Heart left ventricle (tissue), 16 donors: ENCODE results near the gene PIAS4. TPM values are rescaled to one million over a fixed set of nuclear protein-coding genes. Genes with fewer than 3 reads are reported as not detected.

Experiments used
- ATAC-seq, 4 donors: fragments of 200-7000 bp; cut with Tn5 transposase; one replicate each; pipeline ENCODE4 v1.9.1; 2020 to 2022; ENCODE audit warnings: moderate library complexity in 4 of 4, mild to moderate bottlenecking in 3 of 4, moderate number of reproducible peaks in 1 of 4
- DNase-seq, 5 donors: peaks; one replicate each; pipeline ENCODE4 v3.0.0-alpha.2; 2020
- H3K27ac ChIP-seq, 12 donors: fragments of 200-600 bp; sonication (generic) in 4 of 12; one replicate each; pipeline versions ENCODE4 v1.5.0 to v1.8.0; 2016 to 2022; ENCODE audit warnings: mild to moderate bottlenecking in 2 of 12
- H3K27me3 ChIP-seq, 9 donors: fragments of 200-600 bp; sonication (generic) in 2 of 9; one replicate each; pipeline versions ENCODE4 v1.5.1 to v1.8.0; 2016 to 2022; ENCODE audit warnings: mild to moderate bottlenecking in 3 of 9
- H3K36me3 ChIP-seq, 9 donors: fragments of 200-600 bp; sonication (generic) in 2 of 9; one replicate each; pipeline versions ENCODE4 v1.5.0 to v1.8.0; 2018 to 2022; ENCODE audit warnings: mild to moderate bottlenecking in 2 of 9
- H3K4me1 ChIP-seq, 12 donors: fragments of 200-600 bp; sonication (generic) in 4 of 12; one replicate each; pipeline versions ENCODE4 v1.5.0 to v1.8.0; 2016 to 2022; ENCODE audit warnings: mild to moderate bottlenecking in 3 of 12
- H3K4me3 ChIP-seq, 12 donors: fragments of 200-600 bp; sonication (generic) in 4 of 12; one replicate each; pipeline versions ENCODE4 v1.5.0 to v1.8.0; 2017 to 2022; ENCODE audit warnings: mild to moderate bottlenecking in 9 of 12, moderate library complexity in 4 of 12
- H3K9me3 ChIP-seq, 12 donors: fragments of 200-600 bp; sonication (generic) in 4 of 12; one replicate each; pipeline versions ENCODE4 v1.5.0 to v1.8.0; 2016 to 2022; ENCODE audit warnings: mild to moderate bottlenecking in 1 of 12
- CTCF ChIP-seq, 12 donors: fragments of 200-600 bp; sonication (generic) in 4 of 12; IDR thresholded peaks; one replicate each; pipeline versions ENCODE4 v1.5.0 to v1.8.0; 2018 to 2022; ENCODE audit warnings: antibody characterized with exemption in 12 of 12, mild to moderate bottlenecking in 5 of 12
- POLR2A ChIP-seq, 2 donors: fragments of 450-650 bp; IDR thresholded peaks; one replicate each; pipeline ENCODE4 v1.6.1; 2017; ENCODE audit warnings: antibody characterized with exemption in 2 of 2, mild to moderate bottlenecking in 2 of 2, moderate library complexity in 2 of 2
- WGBS, 4 donors: extraction: QIAGEN DNeasy Blood & Tissue Kit in 2 of 4; methylation state at CpG; one replicate each; pipeline versions ENCODE4 v1.1.5 to v1.1.7; 2013 to 2018; 5-methylcytosine and 5-hydroxymethylcytosine counted together
- intact Hi-C, 10 donors: fragments of 100-400 bp; cut with DNase I; formaldehyde crosslinking; loops; one replicate each; pipeline versions ENCODE4 v1.11.1 to v1.14.2; 2022
- polyA plus RNA-seq, 2 donors: library from polyadenylated mRNA; stranded (reverse); fragments of 200-250 nt; gene quantifications; one replicate each; pipeline ENCODE4 v1.2.3, GENCODE V29; 2013
- total RNA-seq, 9 donors: library from RNA; depleted of rRNA in 2 of 9; stranded (reverse); fragments of >200 nt in 2 of 9; fragmentation: NEBNext Ultra II Directional in 3 of 9; extraction: Animal tissue kit (Norgen Biotek cat#: 25700) in 3 of 9; gene quantifications; one replicate each; pipeline versions ENCODE4 v1.1.0 to v1.2.4, GENCODE V29; 2016 to 2023
- donor health status: ischemic (EF 13 %, LVEDD 7.1; RV severe dilation, severe dysfunction).
- donor health status: healthy with polysubstance abuse.
- donor health status: DM: no; HTN: yes; CAD: no.
- donor health status: DM: no; HTN: no; CAD: no.
- donor health status: ischemic (EF 25% LVEDD 6.9; RV normal size, moderate dysfunction).
- donor health status: ischemic (EF 25% LVEDD 5.7; RV mildly dilated, moderate dysfunction).
- donor health status: healthy.
- donor health status: DM: yes; HTN: yes; CAD: no.
- donor health status: ischemic (EF 35%, LVEDD 5.7; RV mildly dilated, moderate dysfunction).
- donor health status: nonischemic (EF 11% LVEDD 7.7; RV severe dilation, severe dysfunction).
- donor health status: DM: yes; HTN: yes; CAD: no.
- donor health status: PGD.
- donor health status: ischemic (EF 29% LVEDD 5.4; RV normal size, mild dysfunction).
- donor health status: nonischemic (EF 23%, LVEDD 6.1; RV moderate dilation, normal function).

PIAS4 gene
- total and polyA plus RNA-seq, 11 donors, result 12.3 to 19.1 (median 15.3) TPM

DNA sequence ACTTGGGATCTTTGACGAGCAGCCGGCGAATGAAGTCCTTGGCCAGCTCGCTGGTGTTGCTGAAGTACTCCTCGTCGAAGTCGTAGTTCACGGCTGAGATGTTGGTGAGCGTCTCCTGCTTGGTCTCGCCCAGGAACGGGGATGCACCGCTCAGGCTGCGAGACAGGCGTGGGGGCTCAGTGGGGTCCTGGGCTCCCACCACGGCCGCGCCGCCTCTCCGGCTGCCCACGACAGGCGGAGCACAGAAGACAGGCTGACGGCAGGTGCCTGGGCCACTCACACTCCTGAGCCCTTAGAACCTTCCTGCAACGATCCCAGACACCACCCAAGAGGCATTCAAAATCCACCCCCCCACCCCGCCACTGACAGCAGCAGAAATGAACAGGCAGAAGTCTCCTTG is 46.5 kb upstream of the PIAS4 start:
- peaks cover 6 to 100% (median 96%) of the 10 kb centered on the region in 9 donors for H3K36me3 ChIP-seq
- intact Hi-C loops, result no loop called here
- ATAC-seq, result no peak

GRCh38 chr19:3963458-3964255 is 43.9 kb upstream of the PIAS4 start:
- intact Hi-C loops, result no loop called here

More for the DNA sequence above, 46.5 kb upstream of the PIAS4 start:
- Histone ChIP-seq H3K9me3 (no peaks in the 10 kb centered on the region), H3K27me3 (no peaks in the 10 kb centered on the region), H3K4me1 (peaks cover 0 to 24% (median 7%) of the 10 kb centered on the region in 12 donors), H3K4me3 (no peak overlapping the region), H3K27ac (peak overlapping the region in 10 of 12 donors; percentile 3 to 79 (median 66))
- TF ChIP-seq POLR2A (IDR thresholded peaks at IDR 0.05), result no peak
- TF ChIP-seq CTCF (IDR thresholded peaks at IDR 0.05), result no peak
- WGBS, 4 donors, result 86 to 90% (median 87%) methylated on average over 8 to 24 of the region's 24 CpGs
- DNase-seq, result peak in 1 of 5 donors; percentile 11

DNA sequence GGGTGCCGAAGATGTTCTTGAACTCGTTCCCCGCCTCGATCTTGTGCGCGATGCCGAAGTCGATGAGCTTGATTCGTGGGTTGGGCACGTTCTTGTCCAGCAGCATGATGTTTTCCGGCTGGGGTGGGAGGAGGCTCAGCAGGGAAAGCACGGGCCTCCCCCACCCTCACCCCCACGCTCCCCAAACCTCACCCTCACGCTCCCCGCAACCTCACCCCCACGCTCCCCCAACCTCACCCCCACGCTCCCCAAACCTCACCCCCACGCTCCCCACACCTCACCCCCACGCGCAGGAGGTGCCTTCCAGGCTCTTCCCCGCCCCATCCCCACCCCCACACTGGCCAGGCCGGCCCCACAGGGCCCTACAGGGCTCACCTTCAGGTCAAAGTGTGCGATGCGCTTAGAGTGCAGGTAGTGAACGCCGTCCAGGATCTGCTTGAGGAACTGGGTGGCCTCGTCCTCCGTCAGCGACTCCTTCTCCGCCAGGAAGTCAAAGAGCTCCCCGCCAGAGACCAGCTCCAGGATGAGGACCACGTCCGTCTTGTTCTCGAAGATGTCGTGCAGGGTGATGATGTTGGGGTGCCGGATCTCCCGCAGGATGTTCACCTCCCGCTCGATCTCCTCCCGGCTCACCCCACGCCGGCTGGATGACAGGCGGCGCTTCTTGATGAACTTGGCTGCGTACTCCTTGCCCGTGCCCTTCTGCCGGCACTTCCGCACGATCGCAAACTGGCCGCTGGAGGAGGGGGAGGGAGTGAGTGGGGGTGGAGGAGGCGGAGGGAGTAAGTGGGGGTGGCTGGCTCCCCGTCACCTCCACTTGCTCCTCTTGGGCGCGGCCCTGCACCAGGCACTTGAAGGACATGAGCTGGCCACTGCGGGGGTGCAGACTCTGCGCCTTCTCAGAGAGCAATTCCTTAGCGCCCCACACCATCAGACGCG is 43.0 kb upstream of the PIAS4 start:
- peak in 1 of 5 donors; percentile 7 for DNase-seq
- H3K27ac ChIP-seq, result peak overlapping the region in 6 of 12 donors; percentile 12 to 100 (median 84)
- H3K36me3 ChIP-seq, result peaks cover 2 to 91% (median 87%) of the 10 kb centered on the region in 9 donors
- intact Hi-C loops, result loop anchor here in 2 of 10 donors (5.0 kb wide), 1 partner anchor 32 kb away; the partner anchor contains the start of gene NMRK2 (in 2 of the 2)
- no peaks in the 10 kb centered on the region for H3K27me3 ChIP-seq
- H3K9me3 ChIP-seq, result no peaks in the 10 kb centered on the region
- TF ChIP-seq POLR2A (IDR thresholded peaks at IDR 0.05) (no peak), CTCF (IDR thresholded peaks at IDR 0.05) (no peak)
- WGBS, 4 donors, result 86 to 91% (median 88%) methylated on average over 49 to 60 of the region's 60 CpGs
- ATAC-seq, result no peak
- no peak overlapping the region for H3K4me3 ChIP-seq
- peaks cover 13 to 57% (median 38%) of the 10 kb centered on the region in 12 donors for H3K4me1 ChIP-seq

More at GRCh38 chr19:3963458-3964255, 43.9 kb upstream of the PIAS4 start:
- Histone ChIP-seq H3K9me3 (no peaks in the 10 kb centered on the region), H3K4me1 (peaks cover 8 to 50% (median 30%) of the 10 kb centered on the region in 12 donors), H3K27me3 (no peaks in the 10 kb centered on the region), H3K27ac (peak overlapping the region in 2 of 12 donors; percentile 19 to 100), H3K36me3 (peaks cover 6 to 98% (median 93%) of the 10 kb centered on the region in 9 donors), H3K4me3 (no peak overlapping the region)
- 86 to 94% (median 91%) methylated on average over 24 to 35 of the region's 35 CpGs for WGBS, 4 donors
- DNase-seq, result peak in 1 of 5 donors; percentile 9
- ATAC-seq, result no peak
- no peak for TF ChIP-seq CTCF (IDR thresholded peaks at IDR 0.05)
- TF ChIP-seq POLR2A (IDR thresholded peaks at IDR 0.05), result no peak
